GM19043 (cell line): Measurements from ENCODE around the gene LTB.
"Not testable (repeated sequence)": the region's sequence is repeated elsewhere in the genome, so short reads cannot be mapped to it uniquely, and the experiment has no call there.

ENCODE experiments used
- ATAC-seq: cut with Tn5 transposase; IDR thresholded peaks from one replicate; pipeline ENCODE4 v1.9.1; 2021; ENCODE audit warnings: low read depth; ENCODE audit not compliant: unreplicated experiment

LTB gene

DNA sequence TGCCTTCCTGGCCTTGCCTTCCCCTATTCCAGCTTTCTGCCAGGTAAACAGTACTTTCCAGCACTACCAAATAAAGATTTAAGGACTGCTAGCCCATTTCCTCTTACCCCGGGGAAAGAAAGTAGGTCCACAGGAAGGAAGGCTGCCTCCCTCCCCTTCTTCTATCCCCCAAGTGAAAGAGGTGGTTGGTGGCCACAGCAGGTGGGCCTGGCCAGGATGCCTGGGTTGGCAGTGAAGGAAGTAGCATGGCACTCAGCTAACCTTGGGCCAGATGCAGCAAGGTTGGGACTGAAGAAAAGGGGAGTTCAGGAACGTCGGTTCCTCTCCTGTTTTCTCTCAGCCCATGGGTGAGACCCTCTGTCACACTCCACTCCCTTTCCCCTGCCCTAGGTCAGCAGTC lies 25.9 kb downstream of the LTB start:
- ATAC-seq = no peak

DNA sequence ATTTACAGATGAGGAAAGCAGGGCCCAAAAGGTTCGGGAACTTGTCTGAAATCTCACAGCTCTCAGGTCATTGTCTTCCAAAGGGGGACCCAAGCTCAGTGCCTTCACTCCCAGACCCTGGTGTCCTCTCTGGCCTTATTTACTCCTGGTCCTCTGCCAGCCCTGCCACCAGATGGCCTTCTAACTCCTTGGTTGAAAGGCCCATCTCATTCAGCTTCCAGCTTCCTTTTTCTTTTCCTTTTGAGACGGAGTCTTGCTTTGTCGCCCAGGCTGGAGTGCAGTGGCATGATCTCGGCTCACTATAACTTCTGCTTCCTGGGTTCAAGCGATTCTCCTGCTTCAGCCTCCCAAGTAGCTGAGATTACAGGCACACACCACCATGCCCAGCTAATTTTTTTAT lies 30.9 kb downstream of the LTB start:
- not testable (repeated sequence) for ATAC-seq

GRCh38 chr6:31548544-31548873 lies 33.7 kb downstream of the LTB start:
- ATAC-seq = no peak

- ATAC-seq = no peak
Observed at GRCh38 chr6:31547727-31548543, 34.3 kb downstream of the LTB start.

DNA sequence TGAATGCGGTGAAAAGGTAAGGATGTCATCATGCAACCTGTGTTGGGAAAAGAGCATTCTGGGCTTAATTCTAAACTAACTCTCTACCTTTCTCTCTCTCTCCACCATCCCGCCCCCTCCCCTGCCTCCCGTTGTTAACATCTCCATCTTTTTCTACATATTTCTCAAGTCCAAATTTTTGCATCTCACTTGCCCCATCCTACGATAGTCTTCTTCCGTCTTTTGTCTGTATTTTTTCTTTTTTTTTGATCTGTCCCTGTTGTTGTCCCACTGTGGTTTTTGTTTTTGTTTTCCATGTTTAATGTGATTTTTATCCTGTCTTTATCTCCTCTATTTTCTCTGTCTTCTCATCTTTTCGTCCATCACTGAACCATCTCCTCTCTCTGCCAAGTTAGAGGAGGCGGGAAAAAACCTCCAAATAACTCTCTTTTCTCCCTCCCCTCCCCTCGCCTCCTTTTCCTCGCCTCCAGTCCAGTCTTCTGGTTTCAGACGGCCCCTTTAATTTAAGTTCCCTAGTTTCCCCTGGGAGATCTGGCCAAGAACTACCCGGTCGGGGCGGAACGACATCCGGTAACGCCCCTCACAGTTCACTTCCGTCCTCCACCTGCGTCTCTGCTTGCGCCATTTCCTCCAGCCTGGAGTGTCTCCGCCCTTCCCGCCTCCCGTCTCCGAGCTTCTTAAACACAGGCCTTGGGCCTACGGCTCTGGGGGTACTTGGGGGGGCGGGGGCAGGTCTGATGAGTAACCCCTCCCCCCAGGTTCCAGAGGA lies 35.1 kb downstream of the LTB start, which contains the start of gene NFKBIL1:
NFKBIL1 (plus strand) TSS at position 651 of the 769 bp plus-strand sequence; CDS start at position 738, 87 bp downstream.
- ATAC-seq = no peak

DNA sequence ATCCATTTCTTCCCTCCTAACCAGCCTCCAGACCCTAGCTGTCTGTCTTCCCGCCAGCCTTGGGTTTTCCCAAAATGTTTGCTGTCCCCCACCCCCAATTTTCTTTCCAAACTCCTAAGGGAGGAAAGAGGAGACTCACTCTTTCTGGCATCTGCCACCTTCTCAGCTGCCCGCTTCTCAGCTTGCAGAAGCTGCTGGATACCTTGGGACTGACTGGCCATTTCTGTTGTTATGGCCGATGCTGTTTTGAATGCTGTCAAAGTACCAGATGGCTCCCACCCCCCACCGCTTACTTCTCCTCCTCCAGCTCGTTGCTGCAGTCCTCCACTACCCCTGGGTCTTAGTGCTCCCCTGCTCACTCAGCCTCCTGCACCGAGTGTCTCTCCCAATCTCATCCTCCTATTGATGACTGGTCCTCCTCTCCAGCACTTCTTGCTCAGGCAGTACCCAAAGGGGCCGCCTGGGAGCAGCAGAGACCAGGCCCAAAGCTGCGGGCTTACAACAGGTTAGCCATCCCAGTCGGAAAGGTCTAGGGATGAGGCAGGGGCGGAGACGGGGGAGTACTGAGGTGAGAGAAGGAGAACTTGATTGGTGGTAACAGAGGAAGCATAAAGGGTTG lies 35.8 kb downstream of the LTB start, which contains the start of gene ATP6V1G2:
ATP6V1G2 (minus strand) TSS at position 270 of the 619 bp plus-strand sequence; CDS start at position 221, 49 bp downstream.
- ATAC-seq = peak; percentile 48

DNA sequence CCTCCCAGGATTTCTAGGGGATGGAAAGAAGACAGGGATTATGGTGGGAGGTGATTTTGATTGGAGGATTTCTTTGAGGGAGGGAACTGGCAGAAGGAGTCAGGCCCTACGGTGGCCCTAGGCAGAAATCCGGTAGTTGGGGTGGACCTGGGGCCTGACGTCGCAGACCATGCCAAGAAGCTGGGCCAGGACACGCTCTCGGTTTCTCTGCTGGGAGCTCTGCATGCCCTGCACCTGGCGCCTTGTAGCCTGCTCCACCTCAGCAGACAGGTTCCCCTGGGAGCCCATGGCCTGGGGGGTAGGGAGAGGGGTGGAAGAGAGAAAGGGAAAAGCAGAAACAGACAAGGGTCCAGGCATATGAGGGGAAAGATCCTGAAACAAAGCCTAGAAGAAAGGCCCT lies 36.9 kb downstream of the LTB start:
- no peak for ATAC-seq

DNA sequence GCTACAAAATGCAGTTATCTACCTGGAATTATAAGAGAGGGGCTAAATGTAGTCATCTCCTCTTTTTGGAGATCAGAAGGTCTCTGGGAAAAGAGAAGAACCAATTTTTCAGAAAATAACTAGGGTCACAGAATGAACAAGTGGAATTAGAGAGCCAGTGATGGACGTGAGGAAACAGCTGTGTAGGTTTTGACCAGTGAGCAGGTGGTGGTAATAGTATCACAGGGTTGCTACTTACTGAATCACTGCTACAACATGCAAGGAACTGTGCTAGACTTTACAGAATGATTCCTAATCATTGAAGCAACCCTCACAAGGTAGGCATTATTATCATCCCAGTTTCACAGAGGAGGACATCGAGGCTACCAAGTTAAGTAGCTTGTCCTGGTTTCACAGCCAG lies 37.5 kb downstream of the LTB start:
- ATAC-seq = no peak

DNA sequence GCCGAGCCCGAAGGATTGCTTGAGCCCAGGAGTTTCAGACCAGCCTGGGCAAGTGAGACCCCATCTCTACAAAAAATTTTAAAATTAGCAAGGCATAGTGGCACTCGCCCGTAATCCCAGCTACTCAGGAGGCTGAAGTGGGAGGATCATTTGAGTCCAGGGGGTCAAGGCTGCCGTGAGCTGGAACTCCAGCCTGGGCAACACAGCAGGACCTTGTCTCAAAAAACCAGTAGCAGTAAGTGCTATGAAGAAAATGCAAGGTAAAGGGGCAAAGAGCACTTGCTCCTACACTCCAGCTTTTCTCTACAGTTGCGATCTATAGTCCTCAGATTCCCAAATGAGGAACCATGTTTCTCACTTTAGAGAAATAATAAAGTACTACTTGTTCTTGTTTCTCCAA lies 38.6 kb downstream of the LTB start:
- no peak for ATAC-seq

DNA sequence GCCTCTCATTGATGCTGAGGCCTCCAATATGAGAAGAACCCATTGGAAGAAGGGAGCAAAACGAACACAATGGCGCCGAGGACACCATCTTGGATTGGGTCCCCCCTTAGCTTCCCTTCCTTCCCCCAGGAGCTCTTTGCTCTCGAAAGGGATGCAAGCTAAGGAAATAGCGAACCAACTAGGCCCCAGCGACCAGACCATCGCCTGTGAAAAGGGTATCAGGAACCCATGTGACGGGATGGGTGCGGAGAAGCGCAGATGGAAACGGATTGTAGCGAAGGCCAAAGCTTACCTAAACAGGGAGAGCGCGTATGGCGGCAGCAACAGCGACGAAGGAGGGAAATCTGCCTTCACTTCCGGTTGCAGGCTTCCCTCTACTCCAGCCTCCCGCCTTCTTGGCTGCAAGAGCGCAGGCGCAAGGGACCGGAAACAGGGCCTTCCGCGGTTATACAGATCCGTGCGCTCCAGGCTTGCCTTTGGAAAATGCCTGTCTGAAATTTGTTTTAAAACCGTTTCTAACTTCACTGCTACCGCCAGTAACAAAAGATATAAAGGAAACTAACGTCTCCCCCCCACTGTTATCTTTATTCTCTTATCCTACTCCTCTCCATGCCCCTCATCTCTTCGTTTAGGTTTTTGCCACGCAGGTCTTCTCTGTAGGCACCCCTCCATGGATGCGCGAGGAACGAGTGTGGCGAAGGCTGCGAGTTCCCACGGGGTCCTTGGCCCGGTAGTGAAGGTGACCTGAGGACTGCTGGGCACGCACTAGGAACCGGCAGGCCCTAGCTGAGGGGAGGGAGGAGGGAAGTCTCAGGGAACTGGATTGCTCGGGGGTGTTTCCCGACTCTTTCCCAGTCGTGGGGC lies 40.3 kb downstream of the LTB start, which contains the start of gene DDX39B:
DDX39B (minus strand) TSS at position 346 of the 864 bp plus-strand sequence. CDS start 1,471 bp downstream, outside the sequence.
- peak; percentile 46 for ATAC-seq

DNA sequence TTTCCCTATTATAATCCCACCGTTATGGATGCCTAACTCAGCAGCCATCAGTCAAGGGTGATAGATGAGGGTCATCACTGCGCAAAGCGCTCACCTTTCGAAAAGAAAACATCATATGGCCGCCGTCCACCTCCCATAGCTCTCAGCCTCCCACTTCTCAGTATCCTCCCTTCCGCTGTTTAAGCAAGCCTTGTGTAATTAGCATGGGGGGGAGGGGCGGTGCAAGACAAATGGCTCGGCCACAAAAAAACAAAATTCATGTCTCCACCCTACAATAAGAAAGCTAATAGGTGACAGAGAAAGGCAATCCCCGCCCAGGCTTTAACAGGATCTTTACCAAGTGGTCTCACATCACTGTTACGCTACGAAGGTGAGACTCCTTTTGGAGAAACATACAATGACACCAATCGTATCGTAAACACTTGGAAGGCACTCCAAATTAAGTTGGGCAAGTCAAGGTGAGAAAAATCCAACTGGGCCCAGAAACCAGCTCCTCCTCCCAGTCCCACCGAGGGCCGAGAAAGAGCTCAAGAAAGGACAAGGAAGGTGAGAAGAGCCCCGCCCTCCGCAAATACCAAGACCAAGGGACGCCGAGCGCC lies 41.1 kb downstream of the LTB start:
- ATAC-seq = peak; percentile 14

DNA sequence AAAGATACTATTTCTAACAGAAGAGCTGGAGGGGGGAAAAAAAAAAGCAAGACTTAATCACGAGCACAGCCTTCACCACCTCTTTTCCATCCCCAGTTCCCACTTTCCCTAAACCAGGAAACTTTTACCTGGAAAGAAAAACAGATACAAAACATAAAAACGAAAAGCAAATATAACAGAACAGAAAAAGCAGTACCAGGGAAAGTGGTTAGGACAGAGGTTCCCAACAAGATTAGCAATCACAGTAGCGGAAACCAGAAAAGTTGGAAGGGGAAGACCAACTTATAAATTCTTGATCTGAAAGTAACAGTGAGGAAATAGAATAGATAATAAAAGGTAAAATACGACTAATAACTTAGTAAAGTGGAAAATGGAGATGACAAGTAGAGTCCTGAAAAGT lies 41.6 kb downstream of the LTB start:
- no peak for ATAC-seq

- ATAC-seq = no peak
Observed at GRCh38 chr6:31538805-31539400, 43.3 kb downstream of the LTB start.

DNA sequence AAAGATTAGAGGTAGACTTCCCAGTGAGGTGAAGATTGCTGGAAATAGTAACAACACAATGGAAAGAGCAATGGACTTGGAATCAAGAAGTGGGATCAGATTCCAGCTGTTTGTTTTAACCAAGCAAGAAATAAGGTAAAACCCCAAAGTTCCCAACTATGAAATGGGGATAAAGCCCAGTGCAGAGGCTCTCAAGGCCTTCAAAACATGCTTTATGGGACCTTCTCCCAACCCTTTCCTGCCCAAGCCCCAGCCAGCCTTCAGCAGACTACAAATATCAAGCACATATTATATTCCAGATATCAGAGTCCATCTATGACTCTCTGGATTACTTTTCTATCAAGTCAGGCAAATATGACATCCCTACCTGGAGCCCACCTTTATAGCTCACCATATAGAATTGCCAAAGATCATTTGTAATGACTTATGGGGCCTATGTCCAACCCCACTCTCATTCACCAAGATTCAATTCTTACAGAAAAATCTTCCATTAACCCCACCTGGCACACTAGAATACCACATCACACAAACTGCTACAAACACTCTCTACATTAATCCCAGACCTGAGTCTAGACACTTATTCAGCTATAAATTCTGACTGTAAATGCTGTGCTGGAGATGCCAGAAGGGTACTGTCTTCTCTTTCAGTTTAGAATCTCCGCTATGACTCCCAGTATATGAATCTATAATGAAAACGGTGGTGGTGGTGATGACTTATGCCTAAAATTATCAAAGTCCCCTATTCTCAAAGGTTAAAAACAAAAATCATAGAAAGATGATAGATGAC lies 46.5 kb downstream of the LTB start:
- no peak for ATAC-seq

GRCh38 chr6:31534521-31535040 lies 47.6 kb downstream of the LTB start:
- ATAC-seq = no peak

DNA sequence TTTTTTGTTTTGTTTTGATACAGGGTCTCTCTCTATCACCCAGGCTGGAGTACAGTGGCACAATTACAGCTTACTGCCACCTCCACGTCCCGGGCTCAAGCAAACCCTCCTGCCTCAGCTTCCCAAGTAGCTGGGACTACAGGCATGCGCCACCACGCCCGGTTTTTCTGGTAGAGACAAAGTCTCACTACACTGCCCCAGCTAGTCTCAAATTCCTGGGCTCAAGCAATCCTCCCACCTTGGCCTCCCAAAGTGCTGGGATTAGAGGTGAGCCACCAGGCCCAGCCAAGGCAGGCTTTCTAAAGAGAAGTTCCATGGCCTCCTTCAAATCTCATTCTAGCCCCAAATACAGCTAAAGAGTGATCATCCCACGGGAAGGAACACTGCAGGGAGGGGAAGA lies 48.2 kb downstream of the LTB start:
- ATAC-seq = no peak

DNA sequence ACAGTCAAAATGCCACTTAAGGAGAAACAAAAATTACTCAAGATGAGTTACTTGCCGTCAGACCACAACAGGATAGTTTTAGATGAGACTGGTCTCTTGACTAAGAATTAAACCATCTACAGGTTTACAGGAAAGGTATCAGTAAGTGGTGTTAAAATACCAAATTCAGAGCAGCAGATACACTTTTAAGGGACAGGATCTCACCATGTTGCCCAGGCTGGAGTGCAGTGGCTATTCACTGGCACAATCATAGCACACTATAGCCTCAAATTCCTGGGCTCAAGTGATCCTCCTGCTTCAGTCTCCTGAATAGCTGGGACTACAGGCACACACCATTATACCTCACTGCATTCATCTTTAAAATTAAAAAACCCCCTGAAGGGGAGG lies 48.8 kb downstream of the LTB start:
- no peak for ATAC-seq

GRCh38 chr6:31532644-31533454 lies 49.4 kb downstream of the LTB start:
- ATAC-seq = no peak
